ENCODE measurements around the gene GVQW3. TPM values are rescaled to one million over a fixed set of nuclear protein-coding genes. Genes with fewer than 3 reads are reported as not detected.

Gene GVQW3
- total RNA-seq, 1 donor from 2014 or later = 5.7 TPM

- Histone ChIP-seq H3K9ac (ENCODE audit: low read depth in 1 of 3, low read length in 3 of 3) (no peak overlapping the region), H3K36me3 (ENCODE audit: control insufficient read depth in 3 of 3, insufficient read depth in 3 of 3, low read length in 3 of 3) (peaks cover 7 to 36% (median 32%) of the 10 kb centered on the region in 3 donors), H3K27me3 (ENCODE audit: control insufficient read depth in 3 of 3, insufficient read depth in 3 of 3, low read length in 3 of 3) (no peaks in the 10 kb centered on the region), H3K9me3 (ENCODE audit: control insufficient read depth in 3 of 3, low read length in 3 of 3) (no peaks in the 10 kb centered on the region), H3K27ac (ENCODE audit: low read depth, low read length) (no peak overlapping the region), H3K4me3 (ENCODE audit: low read length in 3 of 3) (no peak overlapping the region), H3K4me1 (ENCODE audit: control insufficient read depth in 3 of 3, insufficient read depth in 3 of 3, low read length in 3 of 3) (no peaks in the 10 kb centered on the region)
Observed at GRCh38 chr11:76456571-76456970, 75.4 kb downstream of the GVQW3 start.

Small RNA genes within 50 kb of the gene (small RNA-seq; reads per million reads assigned to genes)
- not detected for gene RF00019

Other genes with a start within 250 kb of the GVQW3 start
- 18.3 TPM for gene WNT11, start 174.8 kb upstream of the GVQW3 start, total RNA-seq
- 35.5 TPM for gene THAP12, start 191 bp upstream of the GVQW3 start, total RNA-seq
- 11.0 TPM for gene EMSY, start 63.7 kb downstream of the GVQW3 start, total RNA-seq

All from skeletal muscle tissue (tissue), 5 donors.